GM12801 (cell line): ENCODE results near the gene B3GNT9.

Experiments used
- TF ChIP-seq, protein P1 (sequence below): IDR thresholded peaks from one replicate; pipeline ENCODE4 v1.5.1; 2011; ENCODE audit warnings: control low read depth; ENCODE audit not compliant: insufficient read length; ENCODE audit errors: extremely low read depth

B3GNT9 gene

DNA sequence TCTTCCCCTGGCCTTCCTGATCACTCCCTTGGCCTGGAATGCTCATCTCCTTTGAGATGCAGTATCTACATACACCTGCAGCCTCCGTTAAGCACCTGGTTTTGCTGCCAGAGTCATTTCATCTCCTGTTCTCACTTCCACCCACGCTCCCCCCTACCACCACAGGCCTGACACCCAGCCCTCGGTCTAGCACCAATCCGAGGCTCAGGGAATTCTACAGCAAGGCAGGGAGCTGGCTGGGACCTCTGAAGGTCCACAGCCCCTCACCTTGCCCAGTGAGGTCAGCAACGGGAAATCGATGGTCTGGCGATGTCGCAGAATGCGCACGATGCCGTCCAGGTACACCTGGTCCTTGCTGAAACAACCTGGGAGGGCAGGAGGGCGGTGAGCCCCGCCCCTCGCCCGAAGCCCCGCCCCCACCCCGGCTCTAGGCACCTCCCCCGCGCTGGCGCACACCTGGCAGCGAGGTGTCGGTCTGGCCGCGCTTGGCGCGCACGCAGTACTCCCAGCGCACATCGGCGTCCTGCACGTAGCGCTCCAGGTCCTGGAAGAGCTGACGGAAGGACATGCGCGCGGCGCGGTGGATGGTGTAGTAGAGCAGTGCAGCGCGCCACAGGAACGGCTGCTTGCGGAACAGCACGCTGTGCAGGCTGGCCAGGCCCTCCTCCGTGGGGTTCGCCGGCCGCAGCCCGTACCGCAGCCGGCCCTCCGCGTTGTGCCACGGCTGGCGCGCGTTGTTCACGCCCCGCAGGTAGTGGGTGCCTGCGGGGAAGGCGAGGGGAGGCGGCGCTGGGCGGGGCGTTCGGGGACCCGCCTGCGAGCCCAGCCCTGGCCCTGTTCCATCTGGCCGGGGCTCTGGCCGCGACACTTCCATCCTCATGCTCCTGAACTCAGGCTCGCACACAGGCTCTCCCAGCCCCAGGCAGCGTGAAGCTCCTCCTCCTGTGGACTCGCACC lies 27.2 kb upstream of the B3GNT9 start:
- TF ChIP-seq, protein P1, sequence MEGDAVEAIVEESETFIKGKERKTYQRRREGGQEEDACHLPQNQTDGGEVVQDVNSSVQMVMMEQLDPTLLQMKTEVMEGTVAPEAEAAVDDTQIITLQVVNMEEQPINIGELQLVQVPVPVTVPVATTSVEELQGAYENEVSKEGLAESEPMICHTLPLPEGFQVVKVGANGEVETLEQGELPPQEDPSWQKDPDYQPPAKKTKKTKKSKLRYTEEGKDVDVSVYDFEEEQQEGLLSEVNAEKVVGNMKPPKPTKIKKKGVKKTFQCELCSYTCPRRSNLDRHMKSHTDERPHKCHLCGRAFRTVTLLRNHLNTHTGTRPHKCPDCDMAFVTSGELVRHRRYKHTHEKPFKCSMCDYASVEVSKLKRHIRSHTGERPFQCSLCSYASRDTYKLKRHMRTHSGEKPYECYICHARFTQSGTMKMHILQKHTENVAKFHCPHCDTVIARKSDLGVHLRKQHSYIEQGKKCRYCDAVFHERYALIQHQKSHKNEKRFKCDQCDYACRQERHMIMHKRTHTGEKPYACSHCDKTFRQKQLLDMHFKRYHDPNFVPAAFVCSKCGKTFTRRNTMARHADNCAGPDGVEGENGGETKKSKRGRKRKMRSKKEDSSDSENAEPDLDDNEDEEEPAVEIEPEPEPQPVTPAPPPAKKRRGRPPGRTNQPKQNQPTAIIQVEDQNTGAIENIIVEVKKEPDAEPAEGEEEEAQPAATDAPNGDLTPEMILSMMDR: no peak

- TF ChIP-seq, protein P1: no peak
Observed at GRCh38 chr16:67176662-67177061, 25.9 kb upstream of the B3GNT9 start.

GRCh38 chr16:67174706-67175231 lies 24.0 kb upstream of the B3GNT9 start:
- TF ChIP-seq, protein P1: no peak

- TF ChIP-seq, protein P1: no peak
Observed at GRCh38 chr16:67173808-67174705, 23.3 kb upstream of the B3GNT9 start.

GRCh38 chr16:67173323-67173722 lies 22.5 kb upstream of the B3GNT9 start:
- TF ChIP-seq, protein P1: no peak

GRCh38 chr16:67170949-67171649 lies 20.3 kb upstream of the B3GNT9 start:
- TF ChIP-seq, protein P1: no peak
